ENCODE results near the gene ITGAE.

ITGAE gene

DNA sequence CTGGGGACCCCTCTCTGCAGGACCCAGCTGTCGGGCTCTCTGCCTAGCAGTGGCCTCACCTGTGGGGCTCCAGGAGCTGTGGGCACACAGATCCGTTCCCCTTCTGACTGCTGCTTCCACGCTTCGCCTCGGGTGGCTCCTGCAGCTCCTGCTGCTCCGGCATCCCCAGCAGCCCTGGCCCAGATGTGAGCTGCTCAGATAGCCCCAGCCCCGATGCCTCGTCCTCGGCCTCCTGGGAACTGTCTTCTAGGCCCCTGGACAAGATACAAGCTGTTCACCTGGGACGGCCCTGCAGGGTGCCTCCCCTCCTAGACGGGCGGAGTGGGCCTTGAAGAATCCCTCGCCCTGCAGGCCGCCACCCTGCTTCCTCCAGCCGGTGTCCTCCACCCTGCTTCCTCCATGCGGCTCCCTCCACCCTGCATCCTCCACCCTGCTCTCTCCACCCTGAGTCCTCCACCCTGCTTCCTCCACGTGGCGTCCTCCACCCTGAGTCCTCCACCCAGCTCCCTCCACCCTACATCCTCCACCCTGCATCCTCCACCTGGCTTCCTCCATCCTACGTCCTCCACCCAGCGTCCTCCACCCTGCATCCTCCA lies 121.4 kb downstream of the ITGAE start:
- no peak overlapping the region for H3K27ac ChIP-seq
- H3K27me3 ChIP-seq (ENCODE audit: insufficient read depth, low read depth, severe bottlenecking), result no peaks in the 10 kb centered on the region
- no peak for DNase-seq
- no peak overlapping the region for H3K4me3 ChIP-seq (ENCODE audit: low read depth, low read length)
- H3K36me3 ChIP-seq, result no peaks in the 10 kb centered on the region
- TF ChIP-seq, protein P1, sequence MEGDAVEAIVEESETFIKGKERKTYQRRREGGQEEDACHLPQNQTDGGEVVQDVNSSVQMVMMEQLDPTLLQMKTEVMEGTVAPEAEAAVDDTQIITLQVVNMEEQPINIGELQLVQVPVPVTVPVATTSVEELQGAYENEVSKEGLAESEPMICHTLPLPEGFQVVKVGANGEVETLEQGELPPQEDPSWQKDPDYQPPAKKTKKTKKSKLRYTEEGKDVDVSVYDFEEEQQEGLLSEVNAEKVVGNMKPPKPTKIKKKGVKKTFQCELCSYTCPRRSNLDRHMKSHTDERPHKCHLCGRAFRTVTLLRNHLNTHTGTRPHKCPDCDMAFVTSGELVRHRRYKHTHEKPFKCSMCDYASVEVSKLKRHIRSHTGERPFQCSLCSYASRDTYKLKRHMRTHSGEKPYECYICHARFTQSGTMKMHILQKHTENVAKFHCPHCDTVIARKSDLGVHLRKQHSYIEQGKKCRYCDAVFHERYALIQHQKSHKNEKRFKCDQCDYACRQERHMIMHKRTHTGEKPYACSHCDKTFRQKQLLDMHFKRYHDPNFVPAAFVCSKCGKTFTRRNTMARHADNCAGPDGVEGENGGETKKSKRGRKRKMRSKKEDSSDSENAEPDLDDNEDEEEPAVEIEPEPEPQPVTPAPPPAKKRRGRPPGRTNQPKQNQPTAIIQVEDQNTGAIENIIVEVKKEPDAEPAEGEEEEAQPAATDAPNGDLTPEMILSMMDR (IDR thresholded peaks at IDR 0.05; ENCODE audit: low read depth, low read length), result no peak
- no peaks in the 10 kb centered on the region for H3K9me3 ChIP-seq (ENCODE audit: severe bottlenecking)

DNA sequence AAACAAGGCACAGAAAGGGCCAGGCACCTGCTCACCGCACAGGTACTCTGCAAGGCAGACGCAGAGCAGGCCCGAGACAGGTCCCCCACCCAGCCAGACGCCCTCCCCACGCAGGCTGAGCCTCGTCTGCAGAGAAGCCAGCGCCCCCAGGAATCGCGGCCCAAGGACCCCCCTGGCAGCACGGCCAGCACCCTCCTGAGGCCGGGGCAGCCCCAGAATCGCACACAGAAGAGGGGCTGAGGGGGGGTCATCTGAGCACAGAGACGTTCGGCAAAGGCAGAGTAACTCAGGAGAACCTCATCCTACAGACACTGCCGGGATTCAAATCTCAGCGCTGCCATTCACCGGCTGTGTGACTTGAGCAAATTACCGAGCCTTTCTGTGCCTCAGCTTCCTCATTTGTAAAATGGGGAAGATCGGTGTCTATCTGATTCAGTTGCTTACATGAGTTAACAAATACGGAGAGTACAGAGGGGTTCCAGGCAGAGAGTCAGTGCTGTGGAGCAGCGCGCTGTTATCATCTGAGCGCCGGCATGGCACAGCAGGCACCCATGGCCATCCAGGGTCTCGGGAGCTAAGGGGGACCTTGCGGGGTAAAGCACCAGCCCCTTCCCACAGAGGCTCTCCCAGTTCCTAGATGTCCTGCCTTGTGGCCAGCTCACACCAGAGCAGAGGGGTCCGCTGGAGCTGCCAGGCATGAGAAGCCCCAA lies 122.0 kb downstream of the ITGAE start:
- Histone ChIP-seq H3K36me3 (no peaks in the 10 kb centered on the region), H3K9me3 (ENCODE audit: severe bottlenecking) (no peaks in the 10 kb centered on the region), H3K27ac (no peak overlapping the region), H3K4me3 (ENCODE audit: low read depth, low read length) (no peak overlapping the region), H3K27me3 (ENCODE audit: insufficient read depth, low read depth, severe bottlenecking) (no peaks in the 10 kb centered on the region)
- no peak for DNase-seq
- TF ChIP-seq, protein P1 (IDR thresholded peaks at IDR 0.05; ENCODE audit: low read depth, low read length), result no peak

DNA sequence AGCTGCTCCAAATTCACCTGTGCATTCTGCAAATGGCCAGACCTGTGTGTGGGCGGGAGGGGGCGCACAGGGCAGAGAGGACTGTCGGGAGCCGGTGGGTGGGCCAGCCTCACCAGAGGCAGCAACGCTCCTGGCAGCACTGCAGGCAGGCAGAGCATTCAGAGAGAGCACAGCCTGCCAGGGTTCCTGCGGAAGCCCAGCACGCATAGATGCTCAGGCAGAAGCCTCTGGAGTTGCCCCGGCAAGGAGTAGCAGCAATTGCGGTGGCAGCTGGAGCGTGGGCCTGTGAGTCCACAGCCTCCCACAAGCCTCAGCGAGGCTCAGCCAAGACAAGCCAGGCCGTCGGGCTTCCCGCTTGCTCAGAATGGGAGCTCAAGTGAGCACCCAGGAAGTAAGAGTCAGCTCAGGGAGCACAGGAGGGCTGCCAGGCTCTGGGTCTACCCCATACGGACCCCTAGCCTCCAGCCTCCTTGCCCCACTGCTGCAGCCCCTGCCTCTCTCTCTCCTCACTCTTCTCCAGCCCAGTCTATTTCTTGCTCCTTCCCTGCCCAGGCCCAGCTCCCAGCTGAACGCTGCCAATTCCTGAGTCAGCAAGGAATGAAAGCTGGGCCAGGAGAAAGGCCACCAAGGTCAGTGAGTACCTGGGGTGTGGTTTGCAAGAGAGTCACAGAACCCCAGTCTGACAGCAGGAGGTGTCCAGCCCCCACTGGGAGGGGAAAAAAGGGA lies 122.7 kb downstream of the ITGAE start:
- Histone ChIP-seq H3K36me3 (no peaks in the 10 kb centered on the region), H3K27ac (no peak overlapping the region), H3K27me3 (ENCODE audit: insufficient read depth, low read depth, severe bottlenecking) (no peaks in the 10 kb centered on the region), H3K4me3 (ENCODE audit: low read depth, low read length) (no peak overlapping the region), H3K9me3 (ENCODE audit: severe bottlenecking) (no peaks in the 10 kb centered on the region)
- TF ChIP-seq, protein P1 (IDR thresholded peaks at IDR 0.05; ENCODE audit: low read depth, low read length), result no peak
- no peak for DNase-seq

DNA sequence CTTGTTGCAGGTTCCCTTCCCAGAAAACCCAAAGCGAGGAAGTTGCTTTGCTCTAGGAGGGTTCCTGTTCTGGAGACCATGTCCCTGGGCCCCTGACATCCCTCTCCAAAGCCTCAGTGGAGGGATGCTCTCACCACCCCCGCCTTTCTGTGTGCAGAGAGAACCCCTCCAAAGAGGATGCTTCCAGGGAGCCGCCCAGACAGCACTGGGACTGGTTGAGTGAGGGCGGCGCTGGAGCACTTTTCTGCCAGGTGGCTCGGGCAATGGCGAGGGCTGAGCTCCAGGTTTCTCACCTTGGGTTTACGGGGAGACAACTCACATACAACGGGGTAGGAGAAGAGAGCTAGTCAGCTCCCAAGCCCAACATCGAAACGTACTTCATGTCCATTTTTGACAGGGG lies 125.1 kb downstream of the ITGAE start:
- Histone ChIP-seq H3K36me3 (no peaks in the 10 kb centered on the region), H3K27ac (no peak overlapping the region), H3K27me3 (ENCODE audit: insufficient read depth, low read depth, severe bottlenecking) (no peaks in the 10 kb centered on the region), H3K9me3 (ENCODE audit: severe bottlenecking) (no peaks in the 10 kb centered on the region), H3K4me3 (ENCODE audit: low read depth, low read length) (no peak overlapping the region)
- TF ChIP-seq, protein P1 (IDR thresholded peaks at IDR 0.05; ENCODE audit: low read depth, low read length), result no peak
- DNase-seq, result no peak

DNA sequence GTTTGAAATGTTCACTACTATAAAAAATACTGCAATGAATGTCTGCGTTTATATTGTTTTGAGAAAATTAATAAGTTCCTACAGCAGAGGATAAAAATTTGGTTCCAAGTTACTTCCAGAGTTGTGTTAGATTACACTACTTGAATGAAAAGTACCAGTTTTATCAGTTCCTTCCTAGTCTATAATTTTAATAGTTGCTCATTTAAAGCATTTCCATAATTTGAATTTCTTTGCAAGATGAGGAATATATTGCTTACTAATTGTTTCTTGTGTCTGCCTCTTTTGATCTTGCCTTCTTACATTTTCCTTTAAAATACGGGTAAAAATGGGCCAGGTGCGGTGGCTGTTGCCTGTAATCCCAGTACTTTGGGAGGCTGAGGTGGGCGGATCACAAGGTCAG lies 128.4 kb downstream of the ITGAE start:
- H3K27ac ChIP-seq, result no peak overlapping the region
- TF ChIP-seq, protein P1 (IDR thresholded peaks at IDR 0.05; ENCODE audit: low read depth, low read length), result no peak
- H3K4me3 ChIP-seq (ENCODE audit: low read depth, low read length), result no peak overlapping the region
- no peaks in the 10 kb centered on the region for H3K9me3 ChIP-seq (ENCODE audit: severe bottlenecking)
- no peaks in the 10 kb centered on the region for H3K27me3 ChIP-seq (ENCODE audit: insufficient read depth, low read depth, severe bottlenecking)
- DNase-seq, result no peak
- peaks cover 19% of the 10 kb centered on the region for H3K36me3 ChIP-seq
